Vagina (tissue), 2 donors: ENCODE results near the gene HDC.

Experiments used
- POLR2AphosphoS5 ChIP-seq, 2 donors: sonication (generic); formaldehyde crosslinking; IDR thresholded peaks; one replicate each; pipeline ENCODE4 v1.9.0; 2017; ENCODE audit warnings: antibody characterized with exemption in 2 of 2, mild to moderate bottlenecking in 2 of 2, low read depth in 1 of 2; ENCODE audit not compliant: insufficient read depth in 1 of 2
- TF ChIP-seq, protein P1 (sequence below), 3 experiments: fragments of 450-650 bp in 2 of 3; fragments of 200-600 bp in 1 of 3; sonication (generic) in 1 of 3; IDR thresholded peaks; one replicate each; pipeline ENCODE4 v1.5.1; 2017 to 2019; ENCODE audit warnings: antibody characterized with exemption in 3 of 3, mild to moderate bottlenecking in 2 of 3, moderate library complexity in 2 of 3

DNA sequence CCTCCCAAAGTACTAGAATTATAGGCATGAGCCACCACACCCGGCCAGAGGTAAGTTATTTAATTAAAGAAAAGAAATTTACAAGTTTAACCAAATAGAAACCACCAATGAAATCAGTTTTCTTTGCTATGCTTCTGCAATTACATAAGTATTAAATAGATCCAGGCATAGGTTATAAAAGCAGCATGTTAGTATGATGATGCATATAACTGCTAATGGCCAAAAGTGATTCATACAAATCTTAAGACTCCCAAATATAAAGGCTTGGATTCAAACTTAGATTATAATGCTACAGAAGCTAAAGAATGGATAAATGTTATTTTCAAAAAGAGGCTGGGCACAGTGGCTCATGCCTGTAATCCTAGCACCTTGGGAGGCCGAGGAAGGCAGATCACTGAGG lies 32.8 kb upstream of the HDC start:
- TF ChIP-seq, protein P1, sequence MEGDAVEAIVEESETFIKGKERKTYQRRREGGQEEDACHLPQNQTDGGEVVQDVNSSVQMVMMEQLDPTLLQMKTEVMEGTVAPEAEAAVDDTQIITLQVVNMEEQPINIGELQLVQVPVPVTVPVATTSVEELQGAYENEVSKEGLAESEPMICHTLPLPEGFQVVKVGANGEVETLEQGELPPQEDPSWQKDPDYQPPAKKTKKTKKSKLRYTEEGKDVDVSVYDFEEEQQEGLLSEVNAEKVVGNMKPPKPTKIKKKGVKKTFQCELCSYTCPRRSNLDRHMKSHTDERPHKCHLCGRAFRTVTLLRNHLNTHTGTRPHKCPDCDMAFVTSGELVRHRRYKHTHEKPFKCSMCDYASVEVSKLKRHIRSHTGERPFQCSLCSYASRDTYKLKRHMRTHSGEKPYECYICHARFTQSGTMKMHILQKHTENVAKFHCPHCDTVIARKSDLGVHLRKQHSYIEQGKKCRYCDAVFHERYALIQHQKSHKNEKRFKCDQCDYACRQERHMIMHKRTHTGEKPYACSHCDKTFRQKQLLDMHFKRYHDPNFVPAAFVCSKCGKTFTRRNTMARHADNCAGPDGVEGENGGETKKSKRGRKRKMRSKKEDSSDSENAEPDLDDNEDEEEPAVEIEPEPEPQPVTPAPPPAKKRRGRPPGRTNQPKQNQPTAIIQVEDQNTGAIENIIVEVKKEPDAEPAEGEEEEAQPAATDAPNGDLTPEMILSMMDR (IDR thresholded peaks at IDR 0.05) = no peak
- TF ChIP-seq POLR2AphosphoS5 (IDR thresholded peaks at IDR 0.05; ENCODE audit: insufficient read depth in 1 of 2, low read depth in 1 of 2) = no peak
